K562 (cell line): ENCODE results near the gene PHF3.

Experiments
- CBX5 ChIP-seq: IDR thresholded peaks from 2 replicates; pipeline ENCODE4 v1.6.1; 2014; ENCODE audit warnings: low read depth, borderline replicate concordance
- CTCF ChIP-seq, 3 experiments: IDR thresholded peaks in 2 of 3; conservative IDR thresholded peaks in 1 of 3; 2 replicates each; pipeline ENCODE4 v1.5.1; 2011 to 2012; ENCODE audit warnings: low read length in 3 of 3, mild to moderate bottlenecking in 3 of 3, control low read depth in 2 of 3, improper control_type of control experiment in 1 of 3, inconsistent platforms in 1 of 3, low read depth in 1 of 3, mixed read lengths in 1 of 3, moderate library complexity in 1 of 3; ENCODE audit not compliant: insufficient read depth in 2 of 3
- E4F1 ChIP-seq: fragments of 250-450 bp; sonication (Bioruptor Pico); IDR thresholded peaks from 2 replicates; pipeline ENCODE4 v1.5.0; 2021; ENCODE audit warnings: mild to moderate bottlenecking, borderline replicate concordance
- JUND ChIP-seq, 2 experiments: IDR thresholded peaks; 2 replicates in 1 of 2; 3 replicates in 1 of 2; pipeline ENCODE4 v1.6.1; 2011; ENCODE audit warnings: borderline replicate concordance in 2 of 2, low read depth in 2 of 2, low read length in 2 of 2, improper control_type of control experiment in 1 of 2, missing biosample characterization in 1 of 2, missing genetic modification characterization in 1 of 2, missing genetic modification reagents in 1 of 2
- MXI1 ChIP-seq: IDR thresholded peaks from 2 replicates; pipeline ENCODE4 v1.6.1; 2011; ENCODE audit warnings: low read depth, mild to moderate bottlenecking, improper control_type of control experiment, low read length
- SRF ChIP-seq, 2 experiments: fragments of 250-450, 450-650 bp in 1 of 2; sonication (Bioruptor Pico) in 1 of 2; sonication (generic) in 1 of 2; formaldehyde crosslinking; IDR thresholded peaks; 2 replicates each; pipeline versions ENCODE4 v1.5.0 to v1.5.1; 2020 to 2022; ENCODE audit warnings: mild to moderate bottlenecking in 1 of 2, missing genetic modification reagents in 1 of 2
- TBP ChIP-seq: optimal IDR thresholded peaks from 2 replicates; pipeline ENCODE3; 2011; ENCODE audit warnings: low read depth, low read length, improper control_type of control experiment
- TEAD4 ChIP-seq, 2 experiments: sonication (generic) in 1 of 2; formaldehyde crosslinking in 1 of 2; IDR thresholded peaks; 2 replicates each; pipeline versions ENCODE4 v1.6.1 to v1.8.0; 2012 to 2022; ENCODE audit warnings: borderline replicate concordance in 1 of 2, inconsistent platforms in 1 of 2, low read length in 1 of 2, mild to moderate bottlenecking in 1 of 2, missing genetic modification reagents in 1 of 2
- TGIF2 ChIP-seq: sonication (generic); formaldehyde crosslinking; IDR thresholded peaks from 2 replicates; pipeline ENCODE4 v1.8.1; 2022; ENCODE audit warnings: mild to moderate bottlenecking, missing genetic modification reagents, moderate library complexity
- TRIM25 ChIP-seq: fragments of 450-650 bp; IDR thresholded peaks from 2 replicates; pipeline ENCODE4 v1.7.0; 2016; ENCODE audit warnings: borderline replicate concordance
- ZNF280B ChIP-seq: fragments of 250-450 bp; sonication (Bioruptor Pico); IDR thresholded peaks from 2 replicates; pipeline ENCODE4 v1.5.1; 2021; ENCODE audit warnings: mild to moderate bottlenecking
- TF ChIP-seq, protein P1 (sequence below): fragments of 450-650 bp; conservative IDR thresholded peaks from 2 replicates; pipeline ENCODE4 v1.6.1; 2016; ENCODE audit warnings: missing genetic modification characterization, low read depth, mild to moderate bottlenecking, control low read depth, missing compliant biosample characterization
- TF ChIP-seq, protein P2 (sequence below): fragments of 250-450 bp; sonication (Bioruptor Pico); IDR thresholded peaks from 2 replicates; pipeline ENCODE4 v1.9.0; 2021; ENCODE audit warnings: mild to moderate bottlenecking, inconsistent platforms
- TF ChIP-seq, protein P3 (sequence below): sonication (generic); formaldehyde crosslinking; IDR thresholded peaks from 2 replicates; pipeline ENCODE4 v1.9.0; 2022; ENCODE audit warnings: mild to moderate bottlenecking, missing genetic modification reagents

DNA sequence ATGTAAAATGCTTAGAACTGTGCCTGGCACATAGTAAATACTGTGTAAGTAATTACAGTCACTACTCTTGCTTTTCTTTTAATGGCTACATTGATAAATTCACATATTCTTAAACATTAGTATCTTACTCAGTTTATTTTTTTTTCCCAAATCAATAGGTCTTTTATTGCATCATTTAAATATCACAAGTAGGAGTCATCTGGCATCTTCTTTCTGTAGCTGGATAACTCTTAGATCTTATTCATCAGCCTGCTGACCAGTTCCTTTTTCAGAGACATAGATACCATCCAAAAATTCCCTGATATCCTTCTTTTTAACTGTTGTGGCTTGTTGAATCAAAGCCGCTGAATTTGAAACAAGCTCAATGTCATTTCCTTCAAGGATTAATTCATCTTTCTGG is 20.0 kb upstream of the PHF3 start:
- TF ChIP-seq, protein P1, sequence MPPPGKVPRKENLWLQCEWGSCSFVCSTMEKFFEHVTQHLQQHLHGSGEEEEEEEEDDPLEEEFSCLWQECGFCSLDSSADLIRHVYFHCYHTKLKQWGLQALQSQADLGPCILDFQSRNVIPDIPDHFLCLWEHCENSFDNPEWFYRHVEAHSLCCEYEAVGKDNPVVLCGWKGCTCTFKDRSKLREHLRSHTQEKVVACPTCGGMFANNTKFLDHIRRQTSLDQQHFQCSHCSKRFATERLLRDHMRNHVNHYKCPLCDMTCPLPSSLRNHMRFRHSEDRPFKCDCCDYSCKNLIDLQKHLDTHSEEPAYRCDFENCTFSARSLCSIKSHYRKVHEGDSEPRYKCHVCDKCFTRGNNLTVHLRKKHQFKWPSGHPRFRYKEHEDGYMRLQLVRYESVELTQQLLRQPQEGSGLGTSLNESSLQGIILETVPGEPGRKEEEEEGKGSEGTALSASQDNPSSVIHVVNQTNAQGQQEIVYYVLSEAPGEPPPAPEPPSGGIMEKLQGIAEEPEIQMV (tag), result no peak
- TF ChIP-seq CTCF (IDR thresholded peaks at IDR 0.05 in 2 of 3, conservative IDR thresholded peaks at IDR 0.05 in 1 of 3; ENCODE audit: insufficient read depth in 2 of 3, low read depth in 1 of 3, low read length in 3 of 3) (no peak), TGIF2 (CRISPR knock-in tag) (no peak), JUND (IDR thresholded peaks at IDR 0.05; ENCODE audit: borderline replicate concordance, low read depth, low read length) (no peak), JUND (tag; IDR thresholded peaks at IDR 0.05; ENCODE audit: borderline replicate concordance, low read depth, low read length) (no peak), SRF (CRISPR knock-in tag; IDR thresholded peaks at IDR 0.05) (no peak), E4F1 (CRISPR knock-in tag) (no peak), ZNF280B (CRISPR knock-in tag) (no peak), TEAD4 (IDR thresholded peaks at IDR 0.05; ENCODE audit: low read length) (no peak), TEAD4 (CRISPR knock-in tag; IDR thresholded peaks at IDR 0.05; ENCODE audit: borderline replicate concordance) (no peak), TRIM25 (no peak), CBX5 (no peak), MXI1 (no peak), TBP (no peak)
- TF ChIP-seq, protein P2, sequence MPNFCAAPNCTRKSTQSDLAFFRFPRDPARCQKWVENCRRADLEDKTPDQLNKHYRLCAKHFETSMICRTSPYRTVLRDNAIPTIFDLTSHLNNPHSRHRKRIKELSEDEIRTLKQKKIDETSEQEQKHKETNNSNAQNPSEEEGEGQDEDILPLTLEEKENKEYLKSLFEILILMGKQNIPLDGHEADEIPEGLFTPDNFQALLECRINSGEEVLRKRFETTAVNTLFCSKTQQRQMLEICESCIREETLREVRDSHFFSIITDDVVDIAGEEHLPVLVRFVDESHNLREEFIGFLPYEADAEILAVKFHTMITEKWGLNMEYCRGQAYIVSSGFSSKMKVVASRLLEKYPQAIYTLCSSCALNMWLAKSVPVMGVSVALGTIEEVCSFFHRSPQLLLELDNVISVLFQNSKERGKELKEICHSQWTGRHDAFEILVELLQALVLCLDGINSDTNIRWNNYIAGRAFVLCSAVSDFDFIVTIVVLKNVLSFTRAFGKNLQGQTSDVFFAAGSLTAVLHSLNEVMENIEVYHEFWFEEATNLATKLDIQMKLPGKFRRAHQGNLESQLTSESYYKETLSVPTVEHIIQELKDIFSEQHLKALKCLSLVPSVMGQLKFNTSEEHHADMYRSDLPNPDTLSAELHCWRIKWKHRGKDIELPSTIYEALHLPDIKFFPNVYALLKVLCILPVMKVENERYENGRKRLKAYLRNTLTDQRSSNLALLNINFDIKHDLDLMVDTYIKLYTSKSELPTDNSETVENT (CRISPR knock-in tag), result no peak
- TF ChIP-seq, protein P3, sequence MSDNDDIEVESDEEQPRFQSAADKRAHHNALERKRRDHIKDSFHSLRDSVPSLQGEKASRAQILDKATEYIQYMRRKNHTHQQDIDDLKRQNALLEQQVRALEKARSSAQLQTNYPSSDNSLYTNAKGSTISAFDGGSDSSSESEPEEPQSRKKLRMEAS (CRISPR knock-in tag), result no peak
